ENCODE results near the gene CLPTM1L.

DNA sequence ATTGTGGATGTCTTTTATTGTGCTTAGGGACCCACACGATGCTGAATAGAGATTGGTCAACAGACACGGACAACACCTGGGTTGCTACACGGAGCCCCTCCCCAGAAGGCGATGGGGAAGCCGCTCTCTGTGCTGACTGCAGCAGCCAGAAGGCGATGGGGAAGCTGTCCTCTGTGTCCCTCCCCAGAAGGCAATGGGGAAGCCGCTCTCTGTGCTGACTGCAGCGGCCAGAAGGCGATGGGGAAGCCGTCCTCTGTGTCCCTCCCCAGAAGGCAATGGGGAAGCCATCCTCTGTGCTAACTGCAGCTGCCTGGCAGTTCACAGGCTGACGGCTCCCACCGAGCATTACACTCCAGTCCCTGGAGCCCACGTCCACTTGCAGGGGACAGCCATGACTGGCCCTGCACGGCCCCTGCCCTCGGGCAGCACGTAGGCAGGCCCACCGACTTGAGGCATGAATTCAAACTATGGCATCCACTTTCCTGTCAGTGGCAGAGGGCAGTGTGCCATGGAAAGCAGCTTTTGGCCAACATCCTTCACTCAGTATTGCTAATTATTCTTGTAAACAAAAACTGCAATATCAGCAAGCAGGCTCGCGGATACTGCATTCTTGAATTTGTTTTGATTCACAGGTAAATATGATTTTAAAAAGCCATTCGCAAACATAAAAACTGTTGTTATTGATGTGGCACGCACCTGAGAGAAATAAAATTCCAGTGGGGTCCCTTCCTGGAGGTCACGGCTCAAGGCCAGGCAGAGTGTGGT, 48.1 kb upstream of the CLPTM1L start:
- TF ChIP-seq, protein P1, sequence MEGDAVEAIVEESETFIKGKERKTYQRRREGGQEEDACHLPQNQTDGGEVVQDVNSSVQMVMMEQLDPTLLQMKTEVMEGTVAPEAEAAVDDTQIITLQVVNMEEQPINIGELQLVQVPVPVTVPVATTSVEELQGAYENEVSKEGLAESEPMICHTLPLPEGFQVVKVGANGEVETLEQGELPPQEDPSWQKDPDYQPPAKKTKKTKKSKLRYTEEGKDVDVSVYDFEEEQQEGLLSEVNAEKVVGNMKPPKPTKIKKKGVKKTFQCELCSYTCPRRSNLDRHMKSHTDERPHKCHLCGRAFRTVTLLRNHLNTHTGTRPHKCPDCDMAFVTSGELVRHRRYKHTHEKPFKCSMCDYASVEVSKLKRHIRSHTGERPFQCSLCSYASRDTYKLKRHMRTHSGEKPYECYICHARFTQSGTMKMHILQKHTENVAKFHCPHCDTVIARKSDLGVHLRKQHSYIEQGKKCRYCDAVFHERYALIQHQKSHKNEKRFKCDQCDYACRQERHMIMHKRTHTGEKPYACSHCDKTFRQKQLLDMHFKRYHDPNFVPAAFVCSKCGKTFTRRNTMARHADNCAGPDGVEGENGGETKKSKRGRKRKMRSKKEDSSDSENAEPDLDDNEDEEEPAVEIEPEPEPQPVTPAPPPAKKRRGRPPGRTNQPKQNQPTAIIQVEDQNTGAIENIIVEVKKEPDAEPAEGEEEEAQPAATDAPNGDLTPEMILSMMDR (IDR thresholded peaks at IDR 0.05; ENCODE audit: poor library complexity) = no peak
- TF ChIP-seq EZH2phosphoT487 (IDR thresholded peaks at IDR 0.05; ENCODE audit: low read depth, severe bottlenecking, unreplicated experiment) = no peak
- TF ChIP-seq EZH2 (IDR thresholded peaks at IDR 0.05; ENCODE audit: borderline replicate concordance) = no peak
